ENCODE data around the gene PHF21A.

GRCh38 chr11:46071091-46071490, 50.2 kb downstream of the PHF21A start:
- TF ChIP-seq, protein P1, sequence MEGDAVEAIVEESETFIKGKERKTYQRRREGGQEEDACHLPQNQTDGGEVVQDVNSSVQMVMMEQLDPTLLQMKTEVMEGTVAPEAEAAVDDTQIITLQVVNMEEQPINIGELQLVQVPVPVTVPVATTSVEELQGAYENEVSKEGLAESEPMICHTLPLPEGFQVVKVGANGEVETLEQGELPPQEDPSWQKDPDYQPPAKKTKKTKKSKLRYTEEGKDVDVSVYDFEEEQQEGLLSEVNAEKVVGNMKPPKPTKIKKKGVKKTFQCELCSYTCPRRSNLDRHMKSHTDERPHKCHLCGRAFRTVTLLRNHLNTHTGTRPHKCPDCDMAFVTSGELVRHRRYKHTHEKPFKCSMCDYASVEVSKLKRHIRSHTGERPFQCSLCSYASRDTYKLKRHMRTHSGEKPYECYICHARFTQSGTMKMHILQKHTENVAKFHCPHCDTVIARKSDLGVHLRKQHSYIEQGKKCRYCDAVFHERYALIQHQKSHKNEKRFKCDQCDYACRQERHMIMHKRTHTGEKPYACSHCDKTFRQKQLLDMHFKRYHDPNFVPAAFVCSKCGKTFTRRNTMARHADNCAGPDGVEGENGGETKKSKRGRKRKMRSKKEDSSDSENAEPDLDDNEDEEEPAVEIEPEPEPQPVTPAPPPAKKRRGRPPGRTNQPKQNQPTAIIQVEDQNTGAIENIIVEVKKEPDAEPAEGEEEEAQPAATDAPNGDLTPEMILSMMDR (conservative IDR thresholded peaks at IDR 0.05 in 1 of 2, IDR thresholded peaks at IDR 0.05 in 1 of 2; ENCODE audit: extremely low read depth in 1 of 2, insufficient read depth in 1 of 2, low read depth in 1 of 2, low read length in 2 of 2) = no peak
- no peak for TF ChIP-seq EZH2 (IDR thresholded peaks at IDR 0.05; ENCODE audit: borderline replicate concordance, low read length)

Data from mammary epithelial cell (primary cell).